ENCODE data around the gene OR2C3. TPM values are rescaled to one million over a fixed set of nuclear protein-coding genes. Genes with fewer than 3 reads are reported as not detected.
"Not testable (repeated sequence)": the region's sequence is repeated elsewhere in the genome, so short reads cannot be mapped to it uniquely, and the experiment has no call there.

The OR2C3 gene
- total RNA-seq, 1 experiment from 2014 or later: not detected

- no peak overlapping the region for H3K27ac ChIP-seq
- H3K9me2 ChIP-seq (ENCODE audit: insufficient read depth): no peaks in the 10 kb centered on the region
- H3K79me2 ChIP-seq (ENCODE audit: low read depth): no peaks in the 10 kb centered on the region
- peaks cover 12% of the 10 kb centered on the region; the same call in 1 of the 2 replicates for H3K27me3 ChIP-seq (ENCODE audit: insufficient read depth, low read depth)
- intact Hi-C loops (cut with micrococcal nuclease; ENCODE audit: unreplicated experiment): no loop called here
- BruUV-seq (replicated peaks): no TSS peak
- no peak for DNase-seq
- no peaks in the 10 kb centered on the region for H3K36me3 ChIP-seq (ENCODE audit: low read depth)
- CTCF ChIA-PET: no interaction called here
- no peak overlapping the region for H2AFZ ChIP-seq
- H3F3A ChIP-seq (ENCODE audit: insufficient read depth, low read depth): no peaks in the 10 kb centered on the region
- H3K4me3 ChIP-seq: no peak overlapping the region
- H3K4me2 ChIP-seq: no peak overlapping the region
- H3K4me1 ChIP-seq (replicated peaks; ENCODE audit: insufficient read depth): no peaks in the 10 kb centered on the region
- no peak for TF ChIP-seq CTCF (conservative IDR thresholded peaks at IDR 0.05)
- TF ChIP-seq EZH2 (IDR thresholded peaks at IDR 0.05; ENCODE audit: low read depth): no peak
- no peaks in the 10 kb centered on the region for H3K9me3 ChIP-seq (ENCODE audit: insufficient read depth, low read depth)
- H4K20me1 ChIP-seq (ENCODE audit: insufficient read depth): no peaks in the 10 kb centered on the region
- POLR2A ChIA-PET (ENCODE audit: unreplicated experiment): no interaction called here
These were observed 44.9 kb downstream of the OR2C3 start for GRCh38 chr1:247491328-247491727.

- ChIA-PET CTCF (interaction anchor here (0.6 kb wide), 1 partner anchor 96 kb away, joined by 9 read pairs; no protein-coding TSS in a partner anchor), POLR2A (ENCODE audit: unreplicated experiment) (no interaction called here)
- Histone ChIP-seq H3F3A (ENCODE audit: insufficient read depth, low read depth) (no peaks in the 10 kb centered on the region), H3K4me1 (replicated peaks; ENCODE audit: insufficient read depth) (no peaks in the 10 kb centered on the region), H3K27me3 (ENCODE audit: insufficient read depth, low read depth) (peaks cover 11% of the 10 kb centered on the region; the same call in 1 of the 2 replicates), H3K36me3 (ENCODE audit: low read depth) (no peaks in the 10 kb centered on the region), H3K4me3 (no peak overlapping the region), H4K20me1 (ENCODE audit: insufficient read depth) (no peaks in the 10 kb centered on the region), H3K9me3 (ENCODE audit: insufficient read depth, low read depth) (no peaks in the 10 kb centered on the region), H2AFZ (no peak overlapping the region), H3K79me2 (ENCODE audit: low read depth) (no peaks in the 10 kb centered on the region), H3K27ac (no peak overlapping the region), H3K9me2 (ENCODE audit: insufficient read depth) (no peaks in the 10 kb centered on the region), H3K4me2 (no peak overlapping the region)
- peak in 1 of 2 experiments; percentile 7 for DNase-seq
- intact Hi-C loops (cut with micrococcal nuclease; ENCODE audit: unreplicated experiment): loop anchor here (1.0 kb wide), 2 partner anchors 97 to 115 kb away; no protein-coding TSS in a partner anchor
- BruUV-seq (replicated peaks): no TSS peak
- TF ChIP-seq CTCF (conservative IDR thresholded peaks at IDR 0.05) (peak; percentile 52), EZH2 (IDR thresholded peaks at IDR 0.05; ENCODE audit: low read depth) (no peak)
These were observed 49.2 kb downstream of the OR2C3 start for GRCh38 chr1:247487057-247487456.

GRCh38 chr1:247482747-247483146 lies 53.5 kb downstream of the OR2C3 start:
- H3K4me1 ChIP-seq (replicated peaks; ENCODE audit: insufficient read depth): no peaks in the 10 kb centered on the region
- H3F3A ChIP-seq (ENCODE audit: insufficient read depth, low read depth): no peaks in the 10 kb centered on the region
- BruUV-seq (replicated peaks): no TSS peak
- no peaks in the 10 kb centered on the region for H3K36me3 ChIP-seq (ENCODE audit: low read depth)
- H2AFZ ChIP-seq: no peak overlapping the region
- intact Hi-C loops (cut with micrococcal nuclease; ENCODE audit: unreplicated experiment): no loop called here
- H3K27me3 ChIP-seq (ENCODE audit: insufficient read depth, low read depth): peaks cover 4% of the 10 kb centered on the region
- no peak for DNase-seq
- no peaks in the 10 kb centered on the region for H3K9me2 ChIP-seq (ENCODE audit: insufficient read depth)
- POLR2A ChIA-PET (ENCODE audit: unreplicated experiment): no interaction called here
- H3K27ac ChIP-seq: no peak overlapping the region
- no peak for TF ChIP-seq CTCF (conservative IDR thresholded peaks at IDR 0.05)
- no peak for TF ChIP-seq EZH2 (IDR thresholded peaks at IDR 0.05; ENCODE audit: low read depth)
- H3K79me2 ChIP-seq (ENCODE audit: low read depth): no peaks in the 10 kb centered on the region
- no peaks in the 10 kb centered on the region for H4K20me1 ChIP-seq (ENCODE audit: insufficient read depth)
- no peak overlapping the region for H3K4me3 ChIP-seq
- CTCF ChIA-PET: no interaction called here
- no peak overlapping the region for H3K4me2 ChIP-seq
- H3K9me3 ChIP-seq (ENCODE audit: insufficient read depth, low read depth): no peaks in the 10 kb centered on the region

- DNase-seq; H3K27me3 ChIP-seq (ENCODE audit: insufficient read depth, low read depth); H3K36me3 ChIP-seq (ENCODE audit: low read depth); H3K4me1 ChIP-seq (replicated peaks; ENCODE audit: insufficient read depth); H3K9me3 ChIP-seq (ENCODE audit: insufficient read depth, low read depth); H3F3A ChIP-seq (ENCODE audit: insufficient read depth, low read depth); H3K27ac ChIP-seq; H3K4me3 ChIP-seq; H3K9me2 ChIP-seq (ENCODE audit: insufficient read depth); H3K79me2 ChIP-seq (ENCODE audit: low read depth); H3K4me2 ChIP-seq; H4K20me1 ChIP-seq (ENCODE audit: insufficient read depth); POLR2A ChIA-PET (ENCODE audit: unreplicated experiment); H2AFZ ChIP-seq; intact Hi-C loops (cut with micrococcal nuclease; ENCODE audit: unreplicated experiment); CTCF ChIA-PET; BruUV-seq (replicated peaks): not testable (repeated sequence)
These were observed 59.7 kb downstream of the OR2C3 start for GRCh38 chr1:247476328-247477058.
